Glomerular endothelial cell (primary cell): Measurements from ENCODE around the gene MRAP. TPM values are rescaled to one million over a fixed set of nuclear protein-coding genes. Genes with fewer than 3 reads are reported as not detected.

Experiments
- DNase-seq: peaks from one replicate; pipeline ENCODE4 v3.0.0-alpha.2; 2011; ENCODE audit warnings: low read depth, low spot score; ENCODE audit errors: extremely low read depth
- total RNA-seq: library from RNA; depleted of rRNA; stranded (reverse); fragments of >200 nt; gene quantifications from 2 replicates; pipeline ENCODE4 v1.2.3, GENCODE V29; 2015

Gene MRAP
- total RNA-seq, 1 donor from 2014 or later, result not detected

DNA sequence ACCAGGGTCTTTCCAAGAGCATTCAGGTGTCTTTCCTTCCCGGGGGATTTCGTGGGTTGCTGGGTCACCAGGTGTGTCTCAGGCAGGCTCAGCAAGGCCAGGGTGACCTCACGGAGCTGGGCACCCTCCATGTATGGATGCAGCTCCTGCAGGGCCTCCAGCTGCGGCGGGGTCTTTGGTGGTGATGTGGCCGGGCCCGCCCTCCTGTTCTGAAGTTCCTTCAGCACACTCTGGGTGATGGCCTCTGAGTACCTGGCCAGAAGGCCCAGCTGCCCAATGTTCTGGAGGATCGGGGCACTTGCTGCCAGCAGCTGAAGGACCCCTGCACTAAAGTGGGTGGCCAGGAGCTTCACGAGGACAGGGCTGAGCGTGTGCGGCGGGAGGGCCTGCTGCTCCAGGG, 48.7 kb downstream of the MRAP start:
- DNase-seq, result no peak

DNA sequence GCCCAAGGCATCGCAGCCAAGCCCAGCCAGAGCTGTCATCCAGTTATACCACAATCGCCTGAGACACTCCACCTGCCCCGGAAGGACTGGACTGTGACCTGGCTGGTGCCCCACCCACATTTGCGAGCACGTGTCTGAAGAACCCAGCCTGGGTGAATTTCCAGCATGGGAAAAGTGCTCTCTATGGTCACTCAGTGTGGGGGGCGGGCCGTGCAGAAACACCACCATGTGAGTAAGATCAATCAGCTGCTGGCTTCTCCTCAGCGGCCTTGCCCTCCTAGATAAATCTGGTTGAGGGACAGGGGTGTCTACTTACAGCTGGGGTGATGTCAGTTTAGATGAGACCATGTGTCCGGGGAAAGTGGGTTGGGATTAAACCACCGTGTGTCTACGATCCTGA, 49.3 kb downstream of the MRAP start:
- DNase-seq, result no peak

DNA sequence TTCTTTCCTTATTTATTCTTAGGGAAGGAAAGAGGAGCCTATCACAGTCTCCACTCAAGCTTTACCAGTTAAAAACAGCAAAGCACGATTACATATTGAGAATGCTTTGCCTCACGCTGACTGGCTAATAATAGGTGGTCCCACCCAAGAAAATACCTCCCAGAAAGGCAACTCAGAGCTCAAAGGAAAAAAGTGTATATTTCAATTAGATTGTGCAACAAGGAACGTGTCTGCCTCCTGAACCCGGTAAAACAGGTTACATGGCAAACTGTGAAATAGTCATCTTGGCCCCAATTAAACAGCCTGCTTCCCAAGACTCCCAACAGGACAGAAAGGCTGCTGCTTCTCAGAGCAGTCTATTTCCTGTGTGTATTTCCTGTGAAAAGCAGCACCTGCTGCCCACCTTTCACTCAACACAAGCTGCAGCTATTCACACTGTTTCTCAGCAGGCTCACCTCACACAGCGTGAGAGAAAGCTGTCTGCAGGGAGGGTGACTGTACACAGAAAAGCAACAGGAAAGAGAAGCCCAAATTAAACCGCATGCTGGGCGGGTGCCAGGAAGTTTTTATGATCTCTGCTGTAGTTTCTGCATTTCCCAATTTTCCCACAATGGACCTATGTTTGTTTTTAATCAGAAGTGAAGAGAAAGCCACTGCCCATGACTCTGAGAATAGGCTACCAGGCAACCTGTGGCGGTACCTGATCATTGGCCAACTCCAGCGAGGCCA, 50.1 kb downstream of the MRAP start:
- no peak for DNase-seq

DNA sequence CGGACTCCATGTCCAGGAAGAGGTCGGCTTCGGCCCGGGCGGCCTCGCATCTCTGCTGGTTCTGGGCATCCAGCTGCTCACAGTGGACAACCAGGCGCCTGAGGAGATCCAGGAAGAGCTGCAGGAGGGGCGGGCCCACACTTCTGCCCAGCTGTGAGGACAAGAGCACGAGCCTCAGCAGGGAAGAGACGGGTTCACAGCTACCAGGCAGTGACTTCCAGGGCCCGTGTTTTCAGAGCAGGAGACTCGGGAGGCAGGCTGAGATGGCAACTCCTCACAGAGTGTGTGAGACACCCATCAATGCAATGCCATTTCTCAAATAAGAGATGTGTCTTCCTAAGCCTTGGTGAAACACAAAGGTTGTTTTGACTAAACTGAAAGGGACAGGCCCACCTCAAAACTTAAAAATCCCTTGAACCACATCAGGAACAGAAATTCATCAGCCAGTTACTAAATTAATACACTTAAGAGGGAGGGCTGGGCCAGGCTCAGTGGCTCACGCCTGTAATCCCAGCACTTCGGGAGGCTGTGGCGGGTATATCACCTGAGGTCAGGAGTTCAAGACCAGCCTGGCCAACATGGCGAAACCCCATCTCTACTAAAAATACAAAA, 50.8 kb downstream of the MRAP start:
- no peak for DNase-seq

DNA sequence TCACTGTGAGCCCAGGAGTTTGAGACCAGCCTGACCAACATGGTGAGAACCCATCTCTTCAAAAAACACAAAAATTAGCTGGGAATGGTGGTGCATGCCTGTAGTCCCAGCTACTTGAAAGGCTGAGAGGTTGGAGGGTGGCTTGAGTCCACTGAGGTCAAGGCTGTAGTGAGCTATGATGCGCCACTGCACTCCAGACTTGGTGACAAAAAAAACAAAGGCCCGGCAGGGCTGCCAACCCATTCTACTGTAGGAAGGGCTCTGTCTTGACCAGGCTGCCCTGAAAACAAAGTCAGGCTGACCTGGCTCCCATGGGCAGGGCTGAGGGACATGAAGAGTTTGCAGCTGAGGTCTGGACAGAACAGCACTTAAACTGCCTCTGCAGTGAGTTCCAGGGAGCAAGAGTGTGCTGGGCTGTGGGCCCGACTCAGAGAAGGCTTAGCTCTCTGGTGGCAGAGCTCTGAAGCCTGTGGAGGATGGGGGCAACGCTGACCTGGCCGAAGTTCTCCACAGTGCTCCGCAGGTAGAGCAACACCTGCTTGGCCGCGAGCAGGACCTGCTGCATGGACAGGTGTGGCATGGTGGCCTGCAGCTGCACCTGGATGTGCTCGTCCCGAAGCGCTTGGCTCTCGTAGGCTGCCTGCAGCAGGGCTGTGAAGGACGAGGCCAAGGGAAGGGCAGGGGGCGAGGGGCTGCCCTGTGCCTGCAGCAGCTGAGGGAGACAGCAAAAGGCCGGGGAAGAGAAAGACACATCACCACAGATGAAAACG, 51.7 kb downstream of the MRAP start:
- no peak for DNase-seq

DNA sequence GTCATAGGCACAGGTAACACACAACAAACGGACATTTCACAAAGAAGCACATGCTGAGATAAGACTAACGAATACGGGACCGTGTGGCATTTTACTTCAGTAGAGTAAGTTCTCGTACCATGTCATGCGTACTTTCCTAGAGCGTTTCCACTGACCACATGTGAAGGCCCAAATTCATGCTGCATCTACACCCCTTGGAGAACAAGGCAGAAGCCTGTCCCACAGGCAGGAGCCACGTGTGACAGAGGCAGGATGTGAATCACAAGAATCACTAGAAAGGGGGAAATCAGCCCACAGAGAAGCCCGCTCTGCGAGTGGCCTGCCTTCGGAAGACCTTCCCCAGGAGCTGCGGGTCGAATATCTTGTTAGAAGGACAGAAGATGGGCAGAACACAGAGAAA, 52.3 kb downstream of the MRAP start:
- DNase-seq, result no peak

DNA sequence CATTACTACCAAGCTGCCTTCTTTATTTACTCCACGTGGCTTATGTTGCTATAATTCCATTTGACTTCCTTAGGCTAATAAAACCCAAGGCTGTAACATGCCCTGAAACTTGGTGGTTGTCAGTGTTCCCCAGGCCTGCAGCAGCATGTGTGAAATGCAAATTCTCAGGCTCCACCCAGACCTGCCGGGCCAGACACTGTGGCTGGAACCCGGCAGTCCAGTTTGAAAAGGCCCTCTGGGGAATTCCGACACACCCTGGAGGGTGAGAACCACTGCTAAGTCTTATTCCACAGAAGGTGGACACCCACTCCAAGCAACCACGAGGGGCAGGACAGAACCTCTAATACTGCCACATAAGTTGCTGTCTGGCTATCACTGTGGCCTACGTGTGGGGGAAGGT, 52.8 kb downstream of the MRAP start:
- DNase-seq, result no peak

DNA sequence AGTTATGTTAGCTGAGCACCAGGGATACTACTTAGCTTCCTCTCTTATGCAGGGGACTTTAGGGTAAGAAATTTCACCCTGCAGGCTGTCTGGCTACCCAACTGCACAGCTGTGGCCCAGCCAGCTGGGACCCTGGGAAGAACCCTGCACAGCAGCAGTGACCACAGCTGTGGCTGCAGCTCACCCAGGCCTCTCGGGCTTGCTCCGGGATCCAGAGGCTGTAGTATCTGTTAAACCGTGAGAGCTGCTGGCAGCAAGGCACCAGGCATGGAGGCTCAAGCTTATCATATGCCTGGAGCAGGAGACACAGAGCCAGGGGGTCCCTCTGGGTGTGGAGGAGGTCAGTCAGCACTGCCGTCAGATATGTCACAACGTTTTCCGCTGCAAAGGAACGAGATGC, 53.9 kb downstream of the MRAP start:
- no peak for DNase-seq

DNA sequence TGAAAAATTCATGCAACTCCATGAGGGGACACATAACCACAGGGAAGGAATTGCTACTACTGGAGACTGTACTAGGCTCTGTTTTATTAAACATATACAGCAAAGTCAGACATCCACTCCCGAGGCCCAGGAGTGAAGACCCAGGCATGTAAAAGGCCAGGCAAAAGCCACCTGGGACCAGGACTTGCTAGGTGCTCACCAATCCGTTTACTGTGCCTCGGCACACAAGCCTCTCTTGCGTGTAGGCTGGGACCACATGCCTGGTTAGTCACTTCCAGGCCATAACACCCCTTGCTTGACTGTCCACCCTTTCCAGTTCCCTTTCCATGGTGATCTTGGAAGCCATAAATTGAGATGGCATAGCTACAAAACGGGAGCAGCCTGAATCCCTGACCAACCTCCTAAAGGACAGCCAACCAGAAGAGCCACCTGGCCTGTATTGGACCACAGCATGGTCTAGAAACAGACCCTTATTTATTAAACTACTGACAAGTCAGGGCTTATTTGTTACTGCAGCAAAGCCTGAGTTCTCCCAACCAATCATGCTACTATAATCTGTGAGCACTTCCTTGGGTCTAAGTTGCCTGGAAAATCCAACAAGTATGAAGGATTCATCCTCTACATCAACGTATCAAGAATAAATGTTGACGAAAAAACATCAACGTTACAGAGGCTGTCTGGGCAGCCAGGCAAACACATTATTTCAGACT, 54.5 kb downstream of the MRAP start:
- DNase-seq, result no peak

DNA sequence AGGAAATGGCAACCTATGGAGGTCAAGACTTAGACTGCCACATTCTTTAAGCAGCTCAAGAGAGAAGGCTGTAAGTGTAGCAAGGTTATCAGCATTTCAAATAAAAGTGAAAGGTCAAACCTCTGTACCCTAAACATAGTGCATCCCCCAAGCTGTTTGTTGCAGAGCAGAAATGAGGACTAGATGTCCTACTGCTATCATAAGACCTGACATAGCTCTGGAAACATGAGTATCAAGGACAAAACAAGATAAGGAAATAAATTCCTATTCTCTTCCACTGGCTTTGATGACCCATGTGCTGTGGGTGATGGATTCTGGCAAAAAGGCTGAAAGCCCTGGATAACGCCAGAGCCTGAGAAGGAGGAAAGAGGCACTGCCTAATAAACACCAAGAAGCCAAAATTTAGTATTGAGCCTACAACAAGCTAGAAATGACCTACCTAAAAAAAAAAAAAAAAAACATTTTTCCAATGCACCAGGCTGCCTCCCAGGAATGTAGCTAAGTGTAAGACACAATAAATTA, 58.3 kb downstream of the MRAP start:
- DNase-seq, result no peak

DNA sequence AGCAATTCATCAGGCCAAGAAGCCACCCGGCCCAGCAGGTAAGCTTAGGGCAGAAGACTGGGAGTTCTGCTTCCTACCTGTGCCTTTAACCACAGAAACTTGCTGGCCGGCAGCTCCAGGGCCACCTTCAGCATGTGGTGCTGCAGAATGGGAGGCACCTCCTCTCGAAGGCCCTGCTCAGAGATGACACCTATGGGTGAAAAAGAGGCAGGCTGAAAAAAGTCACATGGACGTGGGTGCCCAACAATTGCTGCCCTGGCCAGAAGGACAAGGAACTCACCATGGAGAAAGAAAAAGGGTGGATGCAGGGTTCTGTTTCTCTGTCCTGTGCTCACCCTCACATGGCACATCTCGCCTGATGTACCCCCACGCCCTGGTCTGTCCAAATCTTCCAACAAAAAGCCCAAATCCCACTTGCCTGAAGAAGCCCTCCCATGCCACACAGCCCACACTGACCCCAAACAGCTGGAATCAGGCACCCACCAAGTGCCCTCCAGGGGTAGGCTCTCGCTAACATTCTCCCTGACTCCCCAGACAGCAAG, 61.1 kb downstream of the MRAP start:
- DNase-seq, result no peak

DNA sequence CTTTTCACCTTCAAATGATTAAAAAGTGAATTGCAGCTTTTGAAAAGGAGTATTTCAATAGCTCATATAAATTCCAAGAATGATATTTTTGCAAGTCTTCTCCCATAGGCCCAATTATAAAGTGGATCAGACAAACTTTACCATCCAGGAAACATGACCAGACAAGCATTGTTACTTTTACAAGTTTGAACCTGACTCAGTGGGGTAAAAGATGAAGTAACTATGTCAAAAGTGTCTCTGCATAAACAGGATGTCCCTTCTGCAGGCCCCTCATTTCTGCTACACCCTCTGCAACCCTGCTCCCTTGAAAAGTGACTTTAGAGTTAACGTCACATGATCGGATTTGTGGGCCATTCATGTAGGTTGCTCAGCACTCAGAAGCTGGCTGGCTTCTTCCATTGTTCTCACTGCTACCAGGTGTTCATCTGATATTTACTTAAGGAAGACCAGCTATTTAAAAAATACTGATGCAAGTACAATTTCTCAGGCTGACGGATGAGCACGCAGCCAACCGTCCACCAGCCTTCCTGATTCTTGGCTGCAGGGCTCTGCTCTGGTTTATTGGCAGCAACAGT, 61.8 kb downstream of the MRAP start:
- no peak for DNase-seq

Other genes starting within 250 kb of the MRAP start
- 4.6 and 7.8 TPM in 2 replicates for gene MIS18A, start 19.8 kb upstream of the MRAP start, total RNA-seq
- gene URB1, start 94.2 kb downstream of the MRAP start, total RNA-seq, result 13.6 and 20.2 TPM in 2 replicates
- 36.1 and 41.2 TPM in 2 replicates for gene EVA1C, start 113.9 kb downstream of the MRAP start, total RNA-seq